ENCODE data around the gene TRMT1L.

GRCh38 chr1:185075476-185075875, 81.3 kb downstream of the TRMT1L start:
- TF ChIP-seq CTCF (conservative IDR thresholded peaks at IDR 0.05; ENCODE audit: low read depth, low read length) (no peak), EZH2 (IDR thresholded peaks at IDR 0.05; ENCODE audit: borderline replicate concordance, low read depth, low read length, poor library complexity, severe bottlenecking) (no peak)

Measured in A673 (cell line).